GM06990 (cell line): ENCODE data around the gene NCOA5.
A peak's percentile ranks its signal among the peaks of the same experiment; 100 is the strongest.

Experiments
- DNase-seq: peaks from one replicate; pipeline ENCODE4 v3.0.0-alpha.2; 2011; ENCODE audit not compliant: insufficient read length; ENCODE audit errors: extremely low read depth
- H3K27me3 ChIP-seq: replicated peaks from 2 replicates; pipeline ENCODE4 v1.6.0; 2011; ENCODE audit warnings: low read length; ENCODE audit not compliant: control insufficient read depth, insufficient read depth
- H3K36me3 ChIP-seq: 2 replicates; pipeline ENCODE4 v1.5.1; 2011; ENCODE audit warnings: low read length; ENCODE audit not compliant: control insufficient read depth, insufficient read depth
- H3K4me3 ChIP-seq: replicated peaks from 2 replicates; pipeline ENCODE4 v1.5.1; 2011; ENCODE audit warnings: low read depth, mild to moderate bottlenecking, control low read depth, low read length
- TF ChIP-seq, protein P1 (sequence below): IDR thresholded peaks from 2 replicates; pipeline ENCODE4 v1.5.1; 2011; ENCODE audit warnings: low read length, control low read depth, mild to moderate bottlenecking, inconsistent platforms; ENCODE audit not compliant: insufficient read depth, poor library complexity, severe bottlenecking

NCOA5 gene

DNA sequence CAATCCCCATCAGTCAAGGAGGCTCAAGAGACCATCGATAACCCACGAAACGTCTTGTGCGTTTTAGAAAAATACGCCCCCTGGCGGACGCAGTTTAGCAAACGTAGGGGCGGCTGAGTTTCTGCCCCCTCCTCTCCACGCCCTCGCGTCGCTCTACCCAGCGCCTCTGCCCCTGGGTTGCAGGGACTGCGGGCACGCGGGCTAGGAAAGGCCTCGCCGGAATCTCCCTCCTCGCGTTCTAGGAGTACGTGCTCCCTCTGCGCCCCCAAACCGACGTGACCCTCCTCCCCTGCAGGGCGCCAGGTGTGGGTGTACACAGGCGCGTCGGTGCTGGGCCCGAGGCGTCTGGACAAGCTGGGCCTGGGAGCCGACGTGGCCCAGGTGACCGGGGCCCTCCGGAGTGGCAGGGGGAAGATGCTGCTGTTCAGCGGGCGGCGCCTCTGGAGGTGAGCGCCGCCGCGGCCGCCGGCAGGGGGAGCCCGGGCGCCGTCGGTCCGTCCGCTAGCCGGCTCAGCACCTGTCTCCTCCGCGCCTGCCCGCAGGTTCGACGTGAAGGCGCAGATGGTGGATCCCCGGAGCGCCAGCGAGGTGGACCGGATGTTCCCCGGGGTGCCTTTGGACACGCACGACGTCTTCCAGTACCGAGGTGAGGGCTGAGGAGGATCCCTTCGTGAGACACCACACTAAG is 75.8 kb downstream of the NCOA5 start:
- Histone ChIP-seq H3K36me3 (no peaks in the 10 kb centered on the region), H3K27me3 (no peaks in the 10 kb centered on the region; the same call in 1 of the 2 replicates), H3K4me3 (no peak overlapping the region)
- peak; percentile 87 for DNase-seq
- TF ChIP-seq, protein P1, sequence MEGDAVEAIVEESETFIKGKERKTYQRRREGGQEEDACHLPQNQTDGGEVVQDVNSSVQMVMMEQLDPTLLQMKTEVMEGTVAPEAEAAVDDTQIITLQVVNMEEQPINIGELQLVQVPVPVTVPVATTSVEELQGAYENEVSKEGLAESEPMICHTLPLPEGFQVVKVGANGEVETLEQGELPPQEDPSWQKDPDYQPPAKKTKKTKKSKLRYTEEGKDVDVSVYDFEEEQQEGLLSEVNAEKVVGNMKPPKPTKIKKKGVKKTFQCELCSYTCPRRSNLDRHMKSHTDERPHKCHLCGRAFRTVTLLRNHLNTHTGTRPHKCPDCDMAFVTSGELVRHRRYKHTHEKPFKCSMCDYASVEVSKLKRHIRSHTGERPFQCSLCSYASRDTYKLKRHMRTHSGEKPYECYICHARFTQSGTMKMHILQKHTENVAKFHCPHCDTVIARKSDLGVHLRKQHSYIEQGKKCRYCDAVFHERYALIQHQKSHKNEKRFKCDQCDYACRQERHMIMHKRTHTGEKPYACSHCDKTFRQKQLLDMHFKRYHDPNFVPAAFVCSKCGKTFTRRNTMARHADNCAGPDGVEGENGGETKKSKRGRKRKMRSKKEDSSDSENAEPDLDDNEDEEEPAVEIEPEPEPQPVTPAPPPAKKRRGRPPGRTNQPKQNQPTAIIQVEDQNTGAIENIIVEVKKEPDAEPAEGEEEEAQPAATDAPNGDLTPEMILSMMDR = peak; percentile 63

DNA sequence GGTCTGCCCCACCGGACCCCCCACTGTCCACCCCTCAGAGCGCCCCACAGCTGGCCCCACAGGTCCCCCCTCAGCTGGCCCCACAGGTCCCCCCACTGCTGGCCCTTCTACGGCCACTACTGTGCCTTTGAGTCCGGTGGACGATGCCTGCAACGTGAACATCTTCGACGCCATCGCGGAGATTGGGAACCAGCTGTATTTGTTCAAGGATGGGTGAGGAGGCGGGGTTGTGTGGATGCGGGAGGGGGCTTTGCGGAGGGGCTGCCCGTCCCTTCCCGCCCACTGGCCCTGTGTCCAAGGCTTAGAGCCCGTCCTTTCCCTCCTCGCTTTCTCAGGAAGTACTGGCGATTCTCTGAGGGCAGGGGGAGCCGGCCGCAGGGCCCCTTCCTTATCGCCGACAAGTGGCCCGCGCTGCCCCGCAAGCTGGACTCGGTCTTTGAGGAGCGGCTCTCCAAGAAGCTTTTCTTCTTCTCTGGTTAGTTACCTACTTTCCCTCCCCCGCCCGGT is 76.4 kb downstream of the NCOA5 start:
- no peaks in the 10 kb centered on the region for H3K36me3 ChIP-seq
- H3K4me3 ChIP-seq = no peak overlapping the region
- TF ChIP-seq, protein P1 = no peak
- no peak for DNase-seq
- no peaks in the 10 kb centered on the region; the same call in 1 of the 2 replicates for H3K27me3 ChIP-seq

DNA sequence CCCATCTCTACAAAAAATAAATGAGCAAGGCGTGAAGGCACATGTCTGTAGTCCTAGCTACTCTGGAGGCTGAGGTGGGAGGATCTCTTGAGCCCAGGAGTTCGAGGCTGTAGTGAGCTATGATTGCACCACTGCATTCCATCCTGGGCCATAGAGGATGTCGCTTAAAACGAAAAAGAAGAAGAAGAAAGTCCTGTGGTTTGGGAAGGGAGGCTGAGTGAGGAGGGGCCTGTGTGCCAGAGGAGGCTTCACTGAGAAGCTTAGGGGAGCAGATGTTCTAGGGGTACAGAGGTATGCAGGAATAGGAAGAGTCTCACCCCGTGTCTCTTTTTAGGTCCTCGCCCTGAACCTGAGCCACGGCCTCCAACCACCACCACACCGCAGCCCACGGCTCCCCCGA is 76.8 kb downstream of the NCOA5 start:
- H3K27me3 ChIP-seq = no peaks in the 10 kb centered on the region; the same call in 1 of the 2 replicates
- H3K4me3 ChIP-seq = no peak overlapping the region
- TF ChIP-seq, protein P1 = no peak
- DNase-seq = no peak
- no peaks in the 10 kb centered on the region for H3K36me3 ChIP-seq

DNA sequence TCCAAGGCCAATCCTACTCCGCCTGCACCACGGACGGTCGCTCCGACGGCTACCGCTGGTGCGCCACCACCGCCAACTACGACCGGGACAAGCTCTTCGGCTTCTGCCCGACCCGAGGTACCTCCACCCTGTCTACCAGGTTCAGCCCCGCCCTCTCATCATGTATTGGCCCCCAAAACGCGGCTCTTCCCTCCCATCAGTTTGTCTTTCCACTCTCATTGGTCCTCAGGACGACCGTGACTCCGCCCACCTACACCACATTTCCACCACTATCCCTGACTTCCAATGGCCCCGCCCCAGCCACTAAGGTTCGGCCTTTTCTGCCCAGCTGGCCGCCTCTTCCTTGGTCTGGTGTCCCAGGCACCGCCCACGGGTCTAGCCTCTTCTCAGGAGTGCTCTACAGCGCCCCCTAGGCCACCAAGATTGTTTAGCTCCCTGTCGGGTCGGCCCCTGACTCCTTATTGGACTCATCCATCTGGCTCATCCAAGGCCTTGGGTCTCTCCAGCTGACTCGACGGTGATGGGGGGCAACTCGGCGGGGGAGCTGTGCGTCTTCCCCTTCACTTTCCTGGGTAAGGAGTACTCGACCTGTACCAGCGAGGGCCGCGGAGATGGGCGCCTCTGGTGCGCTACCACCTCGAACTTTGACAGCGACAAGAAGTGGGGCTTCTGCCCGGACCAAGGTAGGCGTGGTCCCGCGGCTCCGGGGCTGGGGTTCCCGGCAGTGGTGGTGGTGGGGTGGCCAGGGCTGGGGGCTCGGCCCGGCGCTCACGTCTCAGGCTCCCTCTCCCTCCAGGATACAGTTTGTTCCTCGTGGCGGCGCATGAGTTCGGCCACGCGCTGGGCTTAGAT is 77.9 kb downstream of the NCOA5 start:
- Histone ChIP-seq H3K36me3 (no peaks in the 10 kb centered on the region), H3K4me3 (no peak overlapping the region), H3K27me3 (no peaks in the 10 kb centered on the region; the same call in 1 of the 2 replicates)
- DNase-seq = peak; percentile 35
- TF ChIP-seq, protein P1 = peak; percentile 46
